Measurements from ENCODE around the gene ARHGAP10.

DNA sequence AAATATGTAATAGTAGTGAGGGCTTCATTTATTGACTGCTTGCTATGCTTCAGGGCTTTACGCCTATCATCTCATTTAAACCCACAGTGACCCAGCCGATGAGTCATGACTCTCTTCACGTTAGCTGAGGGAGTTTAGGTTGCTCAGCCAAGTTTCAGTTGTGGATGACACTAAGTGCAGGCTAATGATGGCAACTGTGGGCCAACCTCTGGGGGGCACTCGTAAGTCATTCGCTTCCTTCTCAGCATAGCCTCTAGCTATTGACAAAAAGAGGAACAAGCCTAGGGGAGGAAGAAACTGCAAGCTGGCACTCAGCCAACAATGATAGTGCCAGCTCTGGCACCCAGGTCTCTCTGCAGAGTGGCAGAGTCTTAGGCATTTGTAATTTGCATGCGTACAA is 325.0 kb downstream of the ARHGAP10 start:
- no peak for TF ChIP-seq EZH2 (IDR thresholded peaks at IDR 0.05; ENCODE audit: insufficient read depth, low read length)
- TF ChIP-seq CTCF (IDR thresholded peaks at IDR 0.05; ENCODE audit: insufficient read depth, low read depth, low read length) = peak; percentile 8

All from astrocyte (in vitro differentiated cells and primary cell).